ENCODE data around the gene IPO11.
"Not testable (repeated sequence)": the region's sequence is repeated elsewhere in the genome, so short reads cannot be mapped to it uniquely, and the experiment has no call there.

The IPO11 gene

GRCh38 chr5:62607615-62608014 lies 195.1 kb downstream of the IPO11 start:
- no peak for DNase-seq

GRCh38 chr5:62608529-62609511 lies 196.3 kb downstream of the IPO11 start:
- DNase-seq, result no peak

- DNase-seq, result no peak
These were observed 201.8 kb downstream of the IPO11 start for GRCh38 chr5:62614355-62614754.

GRCh38 chr5:62616615-62617277 lies 204.2 kb downstream of the IPO11 start:
- DNase-seq, result no peak

- no peak for DNase-seq
These were observed 205.4 kb downstream of the IPO11 start for GRCh38 chr5:62617943-62618342.

GRCh38 chr5:62620761-62621160 lies 208.2 kb downstream of the IPO11 start:
- no peak for DNase-seq

GRCh38 chr5:62621280-62621679 lies 208.7 kb downstream of the IPO11 start:
- no peak for DNase-seq

GRCh38 chr5:62623271-62623670 lies 210.7 kb downstream of the IPO11 start:
- no peak for DNase-seq

- not testable (repeated sequence) for DNase-seq
These were observed 211.9 kb downstream of the IPO11 start for GRCh38 chr5:62624436-62624835.

- DNase-seq, result no peak
These were observed 214.0 kb downstream of the IPO11 start for GRCh38 chr5:62626534-62626933.

GRCh38 chr5:62627121-62627520 lies 214.6 kb downstream of the IPO11 start:
- DNase-seq, result no peak

- no peak for DNase-seq
These were observed 215.3 kb downstream of the IPO11 start for GRCh38 chr5:62627901-62628300.

GRCh38 chr5:62631909-62632580 lies 219.5 kb downstream of the IPO11 start:
- DNase-seq, result no peak

- no peak for DNase-seq
These were observed 220.7 kb downstream of the IPO11 start for GRCh38 chr5:62633243-62633642.

GRCh38 chr5:62640446-62640845 lies 227.9 kb downstream of the IPO11 start:
- no peak for DNase-seq

- no peak for DNase-seq
These were observed 229.9 kb downstream of the IPO11 start for GRCh38 chr5:62642468-62642867.

- no peak for DNase-seq
These were observed 231.2 kb downstream of the IPO11 start for GRCh38 chr5:62643556-62644451.

GRCh38 chr5:62645223-62645622 lies 232.7 kb downstream of the IPO11 start:
- DNase-seq, result no peak

GRCh38 chr5:62647241-62647640 lies 234.7 kb downstream of the IPO11 start:
- DNase-seq, result no peak

GRCh38 chr5:62649025-62649424 lies 236.5 kb downstream of the IPO11 start:
- DNase-seq, result no peak

- DNase-seq, result no peak
These were observed 237.0 kb downstream of the IPO11 start for GRCh38 chr5:62649476-62650113.

- no peak for DNase-seq
These were observed 237.6 kb downstream of the IPO11 start for GRCh38 chr5:62650197-62650596.

Data from CD4-positive, alpha-beta T cell treated with Interferon gamma for 1 hour (primary cell).